Stimulated activated naive CD8-positive, alpha-beta T cell treated with anti-CD3 and anti-CD28 coated beads, Interleukin-15, amount 100 ng/mL, for 72 hours (primary cell): ENCODE measurements around the gene SCN2B.

ENCODE experiments used
- ATAC-seq: fragments of 150-1000 bp; cut with Tn5 transposase; 2 replicates; pipeline ENCODE4 v1.10.0; 2021; ENCODE audit warnings: mild to moderate bottlenecking, moderate library complexity
- DNase-seq, 2 donors: peaks; one replicate each; pipeline ENCODE4 v3.0.0; 2021 to 2022
- H3K27ac Mint-ChIP-seq, 2 donors: one replicate each; pipeline ENCODE4 v1.8.0; 2022; ENCODE audit warnings: mild to moderate bottlenecking in 2 of 2, mixed read lengths in 2 of 2, moderate library complexity in 2 of 2
- H3K27me3 Mint-ChIP-seq: one replicate; pipeline ENCODE4 v1.8.0; 2022; ENCODE audit warnings: mixed read lengths
- H3K4me1 Mint-ChIP-seq: one replicate; pipeline ENCODE4 v1.8.0; 2022; ENCODE audit warnings: mild to moderate bottlenecking, mixed read lengths
- H3K4me3 Mint-ChIP-seq, 2 donors: one replicate each; pipeline ENCODE4 v1.8.0; 2022; ENCODE audit warnings: mild to moderate bottlenecking in 2 of 2, mixed read lengths in 2 of 2, moderate library complexity in 1 of 2
- H3K9me3 Mint-ChIP-seq, 2 donors: one replicate each; pipeline ENCODE4 v1.8.0; 2022; ENCODE audit warnings: mixed read lengths in 2 of 2

SCN2B gene

GRCh38 chr11:118213201-118213600 lies 36.8 kb upstream of the SCN2B start:
- DNase-seq (no peak), ATAC-seq (no peak)
- no peaks in the 10 kb centered on the region for H3K9me3 Mint-ChIP-seq
- H3K27ac Mint-ChIP-seq: peak overlapping the region; percentile 90 to 94
- H3K4me3 Mint-ChIP-seq: peak overlapping the region; percentile 92 to 98
- H3K4me1 Mint-ChIP-seq: peaks cover 93% of the 10 kb centered on the region
- no peaks in the 10 kb centered on the region for H3K27me3 Mint-ChIP-seq

- H3K9me3 Mint-ChIP-seq: no peaks in the 10 kb centered on the region
- DNase-seq: no peak
- no peaks in the 10 kb centered on the region for H3K27me3 Mint-ChIP-seq
- peaks cover 88% of the 10 kb centered on the region for H3K4me1 Mint-ChIP-seq
- H3K4me3 Mint-ChIP-seq: peak overlapping the region; percentile 92 to 98
- no peak for ATAC-seq
- H3K27ac Mint-ChIP-seq: peak overlapping the region; percentile 90 to 94
Observed at GRCh38 chr11:118212781-118213191, 36.3 kb upstream of the SCN2B start.

- ATAC-seq (no peak), DNase-seq (no peak)
- Mint-ChIP-seq H3K4me3 (peak overlapping the region; percentile 92 to 98), H3K4me1 (peaks cover 83% of the 10 kb centered on the region), H3K27ac (peak overlapping the region; percentile 43 to 82), H3K9me3 (no peaks in the 10 kb centered on the region), H3K27me3 (no peaks in the 10 kb centered on the region)
Observed at GRCh38 chr11:118212131-118212725, 35.8 kb upstream of the SCN2B start.

- no peaks in the 10 kb centered on the region for H3K9me3 Mint-ChIP-seq
- no peak for DNase-seq
- H3K4me1 Mint-ChIP-seq: peaks cover 72% of the 10 kb centered on the region
- no peaks in the 10 kb centered on the region for H3K27me3 Mint-ChIP-seq
- peak overlapping the region in 1 of 2 donors; percentile 76 for H3K27ac Mint-ChIP-seq
- ATAC-seq: no peak
- H3K4me3 Mint-ChIP-seq: peak overlapping the region in 1 of 2 donors; percentile 12
Observed at GRCh38 chr11:118211006-118211405, 34.6 kb upstream of the SCN2B start.

GRCh38 chr11:118210323-118210722 lies 33.9 kb upstream of the SCN2B start:
- H3K27me3 Mint-ChIP-seq: no peaks in the 10 kb centered on the region
- ATAC-seq (no peak), DNase-seq (no peak)
- H3K4me1 Mint-ChIP-seq: peaks cover 65% of the 10 kb centered on the region
- H3K9me3 Mint-ChIP-seq: no peaks in the 10 kb centered on the region
- H3K4me3 Mint-ChIP-seq: peak overlapping the region in 1 of 2 donors; percentile 19
- peak overlapping the region in 1 of 2 donors; percentile 54 for H3K27ac Mint-ChIP-seq

- ATAC-seq (peak; percentile 45), DNase-seq (no peak)
- Mint-ChIP-seq H3K27me3 (no peaks in the 10 kb centered on the region), H3K9me3 (no peaks in the 10 kb centered on the region), H3K4me1 (peaks cover 52% of the 10 kb centered on the region), H3K4me3 (peak overlapping the region; percentile 32 to 48), H3K27ac (no peak overlapping the region)
Observed at GRCh38 chr11:118209033-118209432, 32.6 kb upstream of the SCN2B start.

- peak; percentile 26 for ATAC-seq
- H3K4me1 Mint-ChIP-seq: peaks cover 33% of the 10 kb centered on the region
- H3K4me3 Mint-ChIP-seq: peak overlapping the region; percentile 59 to 71
Observed at GRCh38 chr11:118207079-118207478, 30.6 kb upstream of the SCN2B start.

GRCh38 chr11:118206391-118207031 lies 30.1 kb upstream of the SCN2B start:
- Mint-ChIP-seq H3K9me3 (no peaks in the 10 kb centered on the region), H3K27ac (peak overlapping the region; percentile 8 to 95), H3K27me3 (no peaks in the 10 kb centered on the region), H3K4me3 (peak overlapping the region; percentile 59 to 71), H3K4me1 (peaks cover 27% of the 10 kb centered on the region)
- ATAC-seq: no peak
- no peak for DNase-seq

More at GRCh38 chr11:118207079-118207478, 30.6 kb upstream of the SCN2B start:
- Mint-ChIP-seq H3K27ac (peak overlapping the region; percentile 1 to 95), H3K27me3 (no peaks in the 10 kb centered on the region), H3K9me3 (no peaks in the 10 kb centered on the region)
- DNase-seq: no peak

- H3K4me3 Mint-ChIP-seq: peak overlapping the region; percentile 59 to 71
- H3K27me3 Mint-ChIP-seq: no peaks in the 10 kb centered on the region
- peak overlapping the region; percentile 54 to 95 for H3K27ac Mint-ChIP-seq
- no peaks in the 10 kb centered on the region for H3K9me3 Mint-ChIP-seq
- DNase-seq: no peak
- peaks cover 20% of the 10 kb centered on the region for H3K4me1 Mint-ChIP-seq
- no peak for ATAC-seq
Observed at GRCh38 chr11:118205606-118206378, 29.4 kb upstream of the SCN2B start.

GRCh38 chr11:118202599-118203422 lies 26.4 kb upstream of the SCN2B start:
- Mint-ChIP-seq H3K27me3 (no peaks in the 10 kb centered on the region), H3K27ac (no peak overlapping the region), H3K4me3 (no peak overlapping the region), H3K4me1 (peaks cover 16% of the 10 kb centered on the region), H3K9me3 (no peaks in the 10 kb centered on the region)
- DNase-seq: peak; percentile 55 to 80
- peak; percentile 81 for ATAC-seq

GRCh38 chr11:118201966-118202365 lies 25.5 kb upstream of the SCN2B start:
- ATAC-seq: no peak
- Mint-ChIP-seq H3K4me3 (no peak overlapping the region), H3K4me1 (peaks cover 16% of the 10 kb centered on the region), H3K27me3 (no peaks in the 10 kb centered on the region), H3K27ac (no peak overlapping the region), H3K9me3 (no peaks in the 10 kb centered on the region)
- DNase-seq: no peak

- peak; percentile 55 to 68 for DNase-seq
- peak; percentile 90 for ATAC-seq
- H3K4me3 Mint-ChIP-seq: no peak overlapping the region
- no peaks in the 10 kb centered on the region for H3K27me3 Mint-ChIP-seq
- no peak overlapping the region for H3K27ac Mint-ChIP-seq
- peaks cover 16% of the 10 kb centered on the region for H3K4me1 Mint-ChIP-seq
- H3K9me3 Mint-ChIP-seq: no peaks in the 10 kb centered on the region
Observed at GRCh38 chr11:118200901-118201680, 24.7 kb upstream of the SCN2B start.

GRCh38 chr11:118200497-118200896 lies 24.1 kb upstream of the SCN2B start:
- ATAC-seq (no peak), DNase-seq (no peak)
- Mint-ChIP-seq H3K9me3 (no peaks in the 10 kb centered on the region), H3K27ac (no peak overlapping the region), H3K27me3 (no peaks in the 10 kb centered on the region), H3K4me3 (peak overlapping the region in 1 of 2 donors; percentile 69), H3K4me1 (peaks cover 17% of the 10 kb centered on the region)

GRCh38 chr11:118199135-118199534 lies 22.7 kb upstream of the SCN2B start:
- Mint-ChIP-seq H3K27ac (peak overlapping the region; percentile 29 to 87), H3K27me3 (no peaks in the 10 kb centered on the region), H3K9me3 (no peaks in the 10 kb centered on the region), H3K4me1 (peaks cover 31% of the 10 kb centered on the region), H3K4me3 (peak overlapping the region in 1 of 2 donors; percentile 36)
- no peak for DNase-seq
- ATAC-seq: no peak
